Ecto neural progenitor cell (in vitro differentiated cells): ENCODE data around the gene PRDM10.
"Not testable (repeated sequence)": the region's sequence is repeated elsewhere in the genome, so short reads cannot be mapped to it uniquely, and the experiment has no call there.

Experiments used
- DNase-seq: peaks from one replicate; pipeline ENCODE4 v3.0.0-alpha.2; 2018; ENCODE audit warnings: low spot score

The PRDM10 gene

DNA sequence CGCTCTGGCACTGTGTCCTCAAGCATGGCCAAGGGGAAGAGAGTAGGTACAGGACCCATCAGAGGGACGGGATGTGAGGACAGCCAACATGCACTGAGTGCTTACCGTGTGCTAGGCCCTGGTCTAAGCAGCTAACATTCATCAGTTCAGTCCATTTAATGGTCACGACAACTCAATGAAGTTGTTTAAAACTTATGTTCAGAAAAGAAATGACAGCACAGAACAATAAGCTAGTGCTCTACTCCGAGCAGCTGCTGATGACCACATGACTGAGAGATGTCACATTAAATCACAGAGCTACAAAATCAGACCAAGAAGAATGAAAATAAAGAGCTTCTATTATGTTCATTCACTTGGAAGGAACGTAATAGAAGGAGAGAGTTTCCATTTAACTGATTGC lies 26.3 kb downstream of the PRDM10 start:
- DNase-seq = no peak

GRCh38 chr11:129975543-129975942 lies 27.1 kb downstream of the PRDM10 start:
- DNase-seq = no peak

DNA sequence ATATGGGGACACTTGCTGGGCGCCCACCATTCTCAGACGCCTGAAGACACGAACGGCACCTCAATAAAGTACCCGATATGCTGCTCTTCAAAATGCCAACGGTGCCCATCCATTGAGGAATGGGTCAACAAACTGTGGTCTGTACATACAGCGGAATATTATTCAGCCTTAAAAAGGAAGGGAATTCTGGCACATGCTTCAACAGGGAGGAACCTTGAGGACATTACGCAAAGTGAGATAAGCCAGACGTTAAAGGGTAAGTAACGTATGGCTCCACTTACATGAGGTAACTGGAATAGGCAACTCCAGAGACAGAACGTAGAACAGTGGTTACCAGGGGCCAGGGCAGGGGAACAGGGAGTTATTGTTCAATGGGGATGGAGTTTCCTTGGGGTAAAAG lies 28.0 kb downstream of the PRDM10 start:
- no peak for DNase-seq

DNA sequence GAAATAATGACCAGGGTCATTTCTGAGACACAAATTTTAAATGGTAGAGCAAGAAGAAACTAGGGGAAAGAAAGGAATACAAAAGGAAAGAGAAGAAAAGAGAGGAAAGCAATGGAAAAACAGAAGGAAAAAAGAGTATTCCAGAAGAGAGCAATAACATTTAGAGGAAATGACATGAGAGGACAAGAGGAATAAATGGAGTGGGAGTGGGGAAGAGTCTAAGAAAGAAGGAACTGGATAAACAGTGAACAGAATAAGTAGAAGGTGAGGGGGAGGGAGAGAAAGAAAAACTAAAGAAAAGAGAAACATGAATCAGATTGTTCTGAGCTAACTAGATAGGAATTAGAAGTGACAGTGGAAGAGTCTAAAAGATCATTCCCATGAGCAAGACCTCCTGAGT lies 28.4 kb downstream of the PRDM10 start:
- DNase-seq = no peak

DNA sequence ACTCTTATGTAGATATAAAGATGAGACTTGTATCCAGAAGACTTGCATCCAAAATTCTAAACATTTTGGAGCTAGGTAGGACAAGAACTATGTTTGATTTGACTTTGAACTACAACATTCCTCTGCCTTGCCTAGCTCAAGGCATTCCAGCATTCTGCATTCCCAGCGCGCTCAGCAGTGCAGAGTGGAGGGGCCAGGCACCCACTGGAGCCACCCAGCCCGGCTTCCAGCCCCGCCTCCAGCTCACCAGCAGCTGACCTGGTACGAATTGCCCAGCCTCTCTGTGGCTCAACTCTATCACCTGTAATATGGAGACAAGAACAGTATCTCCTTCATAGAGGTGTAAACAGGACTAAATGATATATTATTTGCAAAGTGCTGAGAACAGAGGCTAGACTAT lies 28.8 kb downstream of the PRDM10 start:
- DNase-seq = no peak

- no peak for DNase-seq
Measured at GRCh38 chr11:129973068-129973467, 29.6 kb downstream of the PRDM10 start.

GRCh38 chr11:129972611-129973010 lies 30.0 kb downstream of the PRDM10 start:
- DNase-seq = no peak

DNA sequence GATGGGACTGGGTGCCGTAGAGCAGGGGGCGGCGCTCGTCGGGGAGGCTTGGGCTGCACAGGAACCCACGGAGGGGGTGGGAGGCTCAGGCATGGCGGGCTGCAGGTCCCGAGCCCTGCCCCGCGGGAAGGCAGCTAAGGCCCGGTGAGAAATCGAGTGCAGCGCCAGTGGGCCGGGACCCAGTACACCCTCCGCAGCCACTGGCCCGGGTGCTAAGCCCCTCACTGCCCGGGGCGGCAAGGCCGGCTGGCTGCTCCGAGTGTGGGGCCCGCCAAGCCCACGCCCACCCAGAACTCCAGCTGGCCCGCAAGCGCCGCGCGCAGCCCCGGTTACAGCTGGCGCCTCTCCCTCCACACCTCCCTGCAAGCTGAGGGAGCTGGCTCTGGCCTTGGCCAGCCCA lies 30.8 kb downstream of the PRDM10 start:
- DNase-seq = not testable (repeated sequence)

DNA sequence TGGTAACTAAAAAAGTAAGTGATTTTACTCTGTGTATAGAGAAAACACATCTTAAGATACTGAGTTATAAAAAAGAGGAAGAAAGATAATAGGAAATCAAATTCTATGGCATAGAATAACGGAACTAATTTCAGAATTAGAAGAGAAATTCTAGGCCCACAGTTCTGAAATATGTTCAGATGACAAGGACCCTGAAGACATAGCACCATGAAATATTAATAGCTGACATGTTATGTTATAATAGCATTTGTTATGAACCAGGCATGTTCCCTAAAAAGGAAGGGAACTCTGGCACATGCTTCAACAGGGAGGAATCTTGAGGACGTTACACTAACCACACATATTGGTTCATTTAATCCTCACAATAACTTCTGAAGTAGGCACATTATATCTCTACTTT lies 32.7 kb downstream of the PRDM10 start:
- DNase-seq = no peak

DNA sequence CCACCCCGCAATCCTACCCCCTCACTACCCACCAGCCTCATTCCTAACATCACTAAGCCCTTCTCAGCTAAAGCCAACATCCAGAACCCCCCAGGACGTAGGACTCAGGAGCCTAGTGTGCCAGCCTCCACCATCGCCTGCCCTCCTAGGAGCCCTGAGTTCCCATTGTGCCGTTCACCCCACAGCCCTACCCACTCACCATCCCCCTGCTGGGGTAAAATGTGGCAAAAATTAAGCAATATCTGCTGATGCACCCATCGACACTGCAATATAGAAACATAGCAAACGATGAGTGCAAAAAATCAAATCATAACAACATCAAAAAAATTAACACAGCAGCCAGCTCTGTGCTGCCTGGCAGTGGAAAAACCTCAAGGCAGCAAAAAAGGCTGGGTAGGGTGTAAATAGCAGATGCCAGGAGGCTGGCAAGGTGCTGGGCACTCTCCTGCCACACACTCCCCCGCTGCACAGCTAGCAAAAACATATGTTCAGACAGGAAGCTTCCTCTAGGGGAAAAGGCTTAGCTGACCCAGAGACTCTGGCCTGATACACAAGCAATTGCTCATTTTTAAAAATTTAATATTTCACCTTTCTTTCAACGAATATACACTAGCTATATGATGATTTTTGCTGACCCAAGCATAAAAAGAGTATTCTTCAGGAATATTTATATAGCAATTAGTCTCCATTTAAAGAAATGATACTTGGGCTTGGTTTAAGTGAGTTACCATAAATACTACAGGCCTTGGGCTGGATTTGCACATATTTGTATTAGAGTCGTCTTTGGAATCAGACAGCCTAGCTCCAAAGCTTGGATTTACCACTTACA lies 33.8 kb downstream of the PRDM10 start:
- no peak for DNase-seq

- DNase-seq = no peak
Measured at GRCh38 chr11:129967996-129968395, 34.6 kb downstream of the PRDM10 start.

DNA sequence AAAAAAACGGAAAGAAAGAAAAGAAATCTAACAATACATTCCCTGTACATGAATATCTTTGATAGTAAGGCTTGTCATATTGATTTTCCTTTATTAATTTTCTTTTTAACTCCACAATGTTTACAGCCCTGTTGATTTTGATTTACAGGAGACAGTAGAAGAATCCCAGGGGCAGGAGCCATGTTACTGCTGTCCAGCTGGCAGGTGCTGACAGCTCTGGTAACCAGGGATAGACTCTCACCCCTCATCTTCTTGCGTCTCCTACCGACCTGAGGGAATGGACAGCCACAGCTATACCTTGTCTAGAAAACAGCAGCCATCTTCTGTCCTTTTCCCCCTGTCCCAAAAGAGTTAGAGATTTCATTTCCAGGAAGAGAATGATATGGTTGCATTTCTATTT lies 37.4 kb downstream of the PRDM10 start:
- no peak for DNase-seq

- DNase-seq = no peak
Measured at GRCh38 chr11:129960216-129961214, 42.1 kb downstream of the PRDM10 start.

GRCh38 chr11:129959687-129960086 lies 42.9 kb downstream of the PRDM10 start:
- no peak for DNase-seq

- no peak for DNase-seq
Measured at GRCh38 chr11:129955282-129955681, 47.4 kb downstream of the PRDM10 start.

DNA sequence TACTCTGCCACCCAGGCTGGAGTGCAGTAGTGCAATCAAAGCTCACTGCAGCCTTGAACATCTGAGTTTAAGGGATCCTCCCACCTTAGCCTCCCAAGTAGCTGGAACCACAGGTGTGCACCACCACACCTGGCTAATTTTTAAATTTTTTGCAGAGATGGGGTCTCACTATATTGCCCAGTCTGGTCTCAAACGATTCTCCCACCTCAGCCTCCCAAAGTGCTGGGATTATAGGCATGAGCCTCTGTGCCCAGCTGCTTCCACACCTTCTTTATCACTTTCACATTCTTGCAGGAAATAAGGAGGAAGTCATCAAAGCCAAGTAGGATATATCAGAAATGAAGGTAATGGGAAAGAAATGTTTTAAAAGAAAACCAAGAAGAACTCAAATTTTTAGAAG lies 47.9 kb downstream of the PRDM10 start:
- DNase-seq = not testable (repeated sequence)

GRCh38 chr11:129951866-129952262 lies 50.8 kb downstream of the PRDM10 start:
- no peak for DNase-seq

GRCh38 chr11:129951201-129951865 lies 51.3 kb downstream of the PRDM10 start:
- DNase-seq = no peak

DNA sequence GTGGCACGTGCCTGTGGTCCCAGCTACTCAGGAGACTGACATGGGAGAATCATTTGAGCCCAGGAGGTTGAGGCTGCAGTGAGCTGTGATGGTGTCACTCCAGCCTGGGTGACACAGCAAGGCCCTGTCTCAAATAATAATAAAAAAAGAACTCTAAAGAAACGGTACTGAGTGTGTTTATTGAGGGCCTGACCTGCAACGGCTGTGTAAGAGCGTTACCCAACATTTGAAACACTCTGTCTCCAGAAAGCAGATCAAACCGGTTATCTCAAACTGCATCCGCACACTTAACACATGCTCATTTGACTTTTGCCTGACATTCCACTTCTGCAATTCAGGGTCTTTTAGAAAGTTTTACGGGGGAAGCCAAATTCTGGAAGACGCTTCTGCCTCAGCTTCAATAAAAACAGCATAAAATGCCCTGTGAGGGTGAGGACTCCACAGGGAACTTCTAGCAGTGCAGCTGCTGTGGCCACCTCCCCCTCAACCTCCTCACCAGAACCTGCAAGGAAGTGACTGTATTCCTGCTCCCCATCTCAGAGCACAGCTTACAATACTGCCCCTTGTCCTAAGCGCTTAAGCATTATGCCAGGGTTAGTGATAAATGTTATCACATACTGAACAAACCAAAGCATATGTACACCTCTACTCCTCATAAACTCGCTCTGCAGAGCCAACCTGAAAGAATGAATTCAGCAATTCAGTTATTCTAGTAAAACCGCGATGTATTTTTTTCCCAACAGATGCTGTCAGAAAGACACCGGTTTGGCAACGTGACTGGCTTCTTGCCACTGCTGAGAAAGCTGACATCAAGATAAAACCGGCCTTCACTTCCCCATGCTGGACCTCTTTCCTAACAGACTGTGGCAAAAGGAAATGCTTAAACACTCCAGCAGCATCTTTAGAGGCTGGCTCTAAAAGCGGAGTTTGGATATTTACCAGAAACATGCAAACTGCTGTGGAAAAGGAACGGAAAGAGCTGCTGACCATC lies 52.2 kb downstream of the PRDM10 start:
- DNase-seq = no peak

DNA sequence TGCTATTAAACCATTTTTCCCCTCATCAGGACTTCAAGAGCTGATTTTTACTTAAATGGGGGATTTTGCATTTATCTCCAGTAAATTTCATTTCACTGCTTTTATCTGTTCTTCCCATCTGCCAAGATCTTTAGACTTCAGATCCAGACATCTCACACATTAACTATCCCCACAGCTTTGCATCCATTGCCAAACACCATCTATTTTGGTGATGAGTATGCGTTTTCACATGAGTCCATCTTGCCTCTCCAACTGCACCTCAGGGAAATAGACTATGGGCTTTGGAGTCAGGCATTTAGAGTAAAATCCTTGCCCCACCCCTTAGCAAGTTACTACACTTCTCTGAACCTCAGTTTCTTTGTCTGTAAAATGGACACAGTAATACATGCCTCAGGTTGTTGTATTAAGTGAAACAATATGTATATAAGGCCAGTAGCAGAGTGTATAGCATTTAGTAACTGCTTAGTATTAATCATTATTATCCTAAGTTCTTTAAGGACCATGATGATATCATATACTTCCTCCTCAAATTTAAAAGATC lies 53.6 kb downstream of the PRDM10 start:
- no peak for DNase-seq

DNA sequence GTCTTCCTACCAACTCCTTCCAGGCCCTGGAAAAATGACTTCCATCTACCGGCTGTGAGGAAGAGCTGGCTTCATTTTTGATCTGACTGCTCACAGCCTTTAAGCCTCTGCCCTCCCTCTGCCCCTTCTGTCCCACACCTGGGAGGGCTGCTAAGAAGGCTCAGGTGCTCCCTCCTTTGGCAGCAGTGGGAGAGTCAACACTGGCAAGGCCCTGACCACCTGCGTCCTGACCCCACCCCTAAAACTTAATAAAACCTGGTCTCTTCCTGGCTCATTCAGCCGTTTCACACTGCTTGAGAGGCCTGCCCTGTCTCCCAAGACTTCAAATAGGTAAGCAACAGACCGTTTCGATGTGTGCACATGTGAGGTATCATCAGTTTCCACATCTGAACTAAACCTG lies 55.2 kb downstream of the PRDM10 start:
- no peak for DNase-seq
